GM06990 (cell line): ENCODE data around the gene GRID2.

ENCODE experiments used
- DNase-seq: peaks from one replicate; pipeline ENCODE4 v3.0.0-alpha.2; 2011; ENCODE audit not compliant: insufficient read length; ENCODE audit errors: extremely low read depth
- H3K27me3 ChIP-seq: replicated peaks from 2 replicates; pipeline ENCODE4 v1.6.0; 2011; ENCODE audit warnings: low read length; ENCODE audit not compliant: control insufficient read depth, insufficient read depth
- H3K36me3 ChIP-seq: 2 replicates; pipeline ENCODE4 v1.5.1; 2011; ENCODE audit warnings: low read length; ENCODE audit not compliant: control insufficient read depth, insufficient read depth
- H3K4me3 ChIP-seq: replicated peaks from 2 replicates; pipeline ENCODE4 v1.5.1; 2011; ENCODE audit warnings: low read depth, mild to moderate bottlenecking, control low read depth, low read length
- TF ChIP-seq, protein P1 (sequence below): IDR thresholded peaks from 2 replicates; pipeline ENCODE4 v1.5.1; 2011; ENCODE audit warnings: low read length, control low read depth, mild to moderate bottlenecking, inconsistent platforms; ENCODE audit not compliant: insufficient read depth, poor library complexity, severe bottlenecking

GRID2 gene

DNA sequence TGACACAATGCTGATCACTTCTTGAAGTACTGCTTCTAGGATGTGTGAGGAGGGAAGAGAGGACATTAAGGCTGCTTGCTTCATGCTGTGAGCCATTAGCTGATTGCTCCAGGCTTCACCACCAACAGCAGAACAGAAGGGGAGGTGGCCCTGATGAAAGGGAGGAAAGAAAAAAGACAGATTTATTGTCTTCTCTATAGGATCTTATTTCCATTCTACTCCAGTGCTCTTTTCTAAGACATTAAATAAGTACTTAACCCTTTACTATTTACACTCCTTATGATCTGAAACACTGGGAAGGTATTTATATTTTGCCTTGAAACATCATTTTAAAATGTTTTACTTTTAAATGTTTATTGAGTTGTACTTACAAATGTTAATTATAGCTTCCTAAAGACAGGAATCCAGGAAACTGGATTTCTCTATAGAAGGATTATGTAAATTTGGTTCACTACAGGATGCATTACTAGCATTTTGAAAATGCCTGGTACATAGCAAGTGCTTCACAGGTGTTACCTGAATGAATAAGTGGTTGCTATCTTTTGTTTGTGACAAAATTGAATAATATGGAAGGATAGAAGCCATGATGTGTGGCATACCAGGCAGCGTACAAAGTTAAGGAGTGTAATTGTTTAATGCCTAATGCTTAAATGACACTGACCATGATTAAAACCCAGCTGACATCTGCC is 843.9 kb downstream of the GRID2 start:
- no peaks in the 10 kb centered on the region for H3K36me3 ChIP-seq
- H3K4me3 ChIP-seq, result no peak overlapping the region
- DNase-seq, result no peak
- TF ChIP-seq, protein P1, sequence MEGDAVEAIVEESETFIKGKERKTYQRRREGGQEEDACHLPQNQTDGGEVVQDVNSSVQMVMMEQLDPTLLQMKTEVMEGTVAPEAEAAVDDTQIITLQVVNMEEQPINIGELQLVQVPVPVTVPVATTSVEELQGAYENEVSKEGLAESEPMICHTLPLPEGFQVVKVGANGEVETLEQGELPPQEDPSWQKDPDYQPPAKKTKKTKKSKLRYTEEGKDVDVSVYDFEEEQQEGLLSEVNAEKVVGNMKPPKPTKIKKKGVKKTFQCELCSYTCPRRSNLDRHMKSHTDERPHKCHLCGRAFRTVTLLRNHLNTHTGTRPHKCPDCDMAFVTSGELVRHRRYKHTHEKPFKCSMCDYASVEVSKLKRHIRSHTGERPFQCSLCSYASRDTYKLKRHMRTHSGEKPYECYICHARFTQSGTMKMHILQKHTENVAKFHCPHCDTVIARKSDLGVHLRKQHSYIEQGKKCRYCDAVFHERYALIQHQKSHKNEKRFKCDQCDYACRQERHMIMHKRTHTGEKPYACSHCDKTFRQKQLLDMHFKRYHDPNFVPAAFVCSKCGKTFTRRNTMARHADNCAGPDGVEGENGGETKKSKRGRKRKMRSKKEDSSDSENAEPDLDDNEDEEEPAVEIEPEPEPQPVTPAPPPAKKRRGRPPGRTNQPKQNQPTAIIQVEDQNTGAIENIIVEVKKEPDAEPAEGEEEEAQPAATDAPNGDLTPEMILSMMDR, result no peak
- H3K27me3 ChIP-seq, result no peaks in the 10 kb centered on the region

DNA sequence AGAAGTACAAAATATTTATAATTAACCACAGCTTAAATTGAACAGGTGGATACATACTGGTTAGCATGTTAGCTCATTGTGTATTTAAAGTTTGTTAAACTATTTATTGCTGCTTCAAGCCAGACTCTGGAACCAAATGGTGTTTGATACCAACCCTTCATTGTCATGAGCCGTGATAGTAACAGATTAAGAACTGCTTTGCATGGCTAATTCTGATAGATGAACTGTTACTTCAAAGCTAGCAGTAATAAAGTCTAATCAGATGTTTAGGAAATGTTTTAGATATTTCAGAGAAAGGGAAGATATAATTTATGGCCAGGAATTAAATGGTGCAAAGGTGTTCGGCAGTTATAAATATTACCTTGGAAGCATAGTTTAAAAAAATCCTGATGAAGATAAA is 848.7 kb downstream of the GRID2 start:
- Histone ChIP-seq H3K4me3 (no peak overlapping the region), H3K36me3 (no peaks in the 10 kb centered on the region), H3K27me3 (no peaks in the 10 kb centered on the region)
- no peak for DNase-seq
- TF ChIP-seq, protein P1, result no peak

DNA sequence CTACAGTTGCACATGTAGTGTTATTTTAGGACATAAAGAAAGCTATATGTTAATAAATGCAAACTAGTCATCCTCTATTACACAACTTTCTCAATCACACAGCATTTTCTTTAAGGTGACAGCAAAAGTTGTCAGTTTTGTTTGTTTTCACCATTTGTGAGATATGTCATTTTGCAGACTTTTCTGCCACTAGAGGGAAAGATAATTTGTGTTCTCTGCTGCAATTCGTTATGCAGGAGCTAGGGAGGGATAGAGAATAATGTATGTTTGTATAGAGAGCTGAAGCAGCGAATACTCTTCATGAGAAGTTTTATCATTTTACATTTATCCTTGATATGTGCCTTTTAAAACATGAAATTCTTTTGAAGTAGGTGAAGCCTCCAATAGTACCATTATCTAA is 854.2 kb downstream of the GRID2 start:
- no peak for DNase-seq

DNA sequence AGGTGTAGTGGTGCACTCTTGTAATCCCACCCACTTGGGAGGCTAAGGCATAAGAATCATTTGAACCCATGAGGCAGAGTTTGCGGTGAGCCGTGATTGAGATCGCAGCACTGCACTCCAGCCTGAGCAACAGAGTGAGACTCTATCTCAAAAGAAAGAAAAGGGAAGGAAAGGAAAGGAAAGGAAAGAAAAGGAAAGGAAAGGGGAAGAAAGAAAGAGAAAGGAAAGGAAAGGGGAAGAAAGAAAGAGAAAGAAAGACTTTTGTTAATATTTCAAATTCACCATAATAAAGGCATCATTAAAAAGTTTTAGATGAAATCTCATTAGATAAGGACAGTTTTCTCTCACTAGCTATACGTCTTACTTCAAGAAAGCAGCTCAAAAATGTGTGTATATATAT is 864.3 kb downstream of the GRID2 start:
- TF ChIP-seq, protein P1, result no peak
- DNase-seq, result no peak

More for the DNA sequence above, 854.2 kb downstream of the GRID2 start:
- TF ChIP-seq, protein P1, result no peak
- no peaks in the 10 kb centered on the region for H3K27me3 ChIP-seq
- H3K4me3 ChIP-seq, result no peak overlapping the region
- no peaks in the 10 kb centered on the region for H3K36me3 ChIP-seq

DNA sequence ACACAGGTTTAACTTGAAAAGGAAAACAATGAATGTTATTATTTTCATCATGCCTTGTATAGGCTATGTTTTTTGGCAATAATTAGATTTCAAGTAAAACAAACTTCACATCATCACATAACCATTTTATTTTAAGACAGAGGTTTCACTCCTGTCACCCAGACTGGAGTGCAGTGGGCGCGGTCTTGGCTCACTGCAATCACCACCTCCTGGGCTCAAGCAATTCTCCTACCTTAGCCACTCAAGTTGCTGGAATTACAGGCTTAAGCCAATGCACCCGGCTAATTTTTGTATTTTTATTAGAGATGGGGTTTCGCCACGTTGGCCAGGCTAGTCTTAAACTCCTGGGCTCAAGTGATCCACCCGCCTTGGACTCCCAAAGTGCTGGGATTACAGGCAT is 866.2 kb downstream of the GRID2 start:
- TF ChIP-seq, protein P1, result no peak
- no peaks in the 10 kb centered on the region for H3K36me3 ChIP-seq
- H3K4me3 ChIP-seq, result no peak overlapping the region
- H3K27me3 ChIP-seq, result no peaks in the 10 kb centered on the region
- DNase-seq, result no peak

More for the DNA sequence above, 864.3 kb downstream of the GRID2 start:
- H3K36me3 ChIP-seq, result no peaks in the 10 kb centered on the region
- no peaks in the 10 kb centered on the region for H3K27me3 ChIP-seq
- no peak overlapping the region for H3K4me3 ChIP-seq

DNA sequence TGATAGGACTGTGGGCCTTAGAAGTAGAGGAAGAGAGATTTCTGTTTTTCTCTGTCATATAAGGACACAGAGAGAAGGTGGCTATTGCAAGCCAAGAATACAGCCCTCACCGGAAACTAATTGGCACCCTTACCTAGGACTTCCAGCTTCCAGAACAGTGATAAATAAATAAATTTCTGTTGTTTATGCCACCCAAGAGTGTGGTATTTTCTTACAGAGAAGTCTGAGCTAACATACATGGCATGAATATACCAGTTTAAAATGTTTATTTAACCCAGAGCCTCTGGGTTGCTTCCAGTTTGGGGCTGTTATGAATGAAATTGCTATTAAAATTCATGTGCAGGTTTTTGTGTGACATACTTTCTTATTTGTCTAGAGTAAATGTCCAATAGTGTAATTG is 870.8 kb downstream of the GRID2 start:
- TF ChIP-seq, protein P1, result no peak
- no peak overlapping the region for H3K4me3 ChIP-seq

More for the DNA sequence above, 870.8 kb downstream of the GRID2 start:
- DNase-seq, result no peak
- Histone ChIP-seq H3K27me3 (no peaks in the 10 kb centered on the region), H3K36me3 (no peaks in the 10 kb centered on the region)
